Loucy (cell line): ENCODE data around the gene RRH.

ENCODE experiments used
- H2AFZ ChIP-seq: fragments of 200-600 bp; sonication (generic); 2 replicates; pipeline ENCODE4 v1.6.0; 2016; ENCODE audit warnings: antibody characterized with exemption, mild to moderate bottlenecking, low read length, moderate library complexity
- H3F3A ChIP-seq: fragments of 200-600 bp; 2 replicates; pipeline ENCODE4 v1.6.0; 2016; ENCODE audit warnings: antibody characterized with exemption, low read depth, mild to moderate bottlenecking
- H3K27me3 ChIP-seq: fragments of 200-600 bp; sonication (generic); 2 replicates; pipeline ENCODE4 v1.6.1; 2014; ENCODE audit warnings: low read length, mild to moderate bottlenecking; ENCODE audit not compliant: insufficient read depth, poor library complexity, severe bottlenecking
- H3K36me3 ChIP-seq: fragments of 200-600 bp; sonication (generic); 2 replicates; pipeline ENCODE4 v1.6.1; 2016; ENCODE audit warnings: low read length; ENCODE audit not compliant: insufficient read depth
- H3K4me1 ChIP-seq: fragments of 200-600 bp; sonication (generic); 2 replicates; pipeline ENCODE4 v1.5.1; 2014; ENCODE audit warnings: low read length, mild to moderate bottlenecking; ENCODE audit not compliant: insufficient read depth, poor library complexity, severe bottlenecking
- H3K4me2 ChIP-seq: fragments of 200-600 bp; sonication (generic); 2 replicates; pipeline ENCODE4 v1.6.0; 2014; ENCODE audit warnings: antibody characterized with exemption, low read length, low read depth, mild to moderate bottlenecking; ENCODE audit not compliant: poor library complexity, severe bottlenecking
- H3K4me3 ChIP-seq: fragments of 200-600 bp; sonication (generic); 2 replicates; pipeline ENCODE4 v1.5.1; 2014; ENCODE audit warnings: low read length, mild to moderate bottlenecking, mixed read lengths; ENCODE audit not compliant: poor library complexity, severe bottlenecking
- H3K79me2 ChIP-seq: fragments of 200-600 bp; sonication (generic); 2 replicates; pipeline ENCODE4 v1.6.1; 2014; ENCODE audit warnings: low read length; ENCODE audit not compliant: insufficient read depth
- H3K9ac ChIP-seq: fragments of 200-600 bp; sonication (generic); 2 replicates; pipeline ENCODE4 v1.6.0; 2014; ENCODE audit warnings: mild to moderate bottlenecking, low read depth, low read length, moderate library complexity; ENCODE audit not compliant: poor library complexity, severe bottlenecking
- H3K9me2 ChIP-seq: fragments of 200-600 bp; sonication (generic); replicated peaks from 2 replicates; pipeline ENCODE4 v1.6.1; 2016; ENCODE audit warnings: low read depth, low read length, mixed read lengths
- H3K9me3 ChIP-seq: fragments of 200-600 bp; sonication (generic); 2 replicates; pipeline ENCODE4 v1.6.1; 2014; ENCODE audit warnings: mild to moderate bottlenecking, antibody characterized with exemption, low read length, low read depth; ENCODE audit not compliant: insufficient read depth
- H4K20me1 ChIP-seq: fragments of 200-600 bp; sonication (generic); 2 replicates; pipeline ENCODE4 v1.6.0; 2014; ENCODE audit warnings: antibody characterized with exemption, low read length, mild to moderate bottlenecking; ENCODE audit not compliant: insufficient read depth, poor library complexity, severe bottlenecking
- EZH2phosphoT487 ChIP-seq: fragments of 200-600 bp; IDR thresholded peaks from 2 replicates; pipeline ENCODE4 v1.6.1; 2018; ENCODE audit warnings: antibody characterized with exemption, mild to moderate bottlenecking, moderate library complexity, borderline replicate concordance
- TF ChIP-seq, protein P1 (sequence below): fragments of 200-600 bp; sonication (generic); conservative IDR thresholded peaks from 2 replicates; pipeline ENCODE4 v1.5.1; 2014; ENCODE audit warnings: mild to moderate bottlenecking, antibody characterized with exemption, low read length

Gene RRH

GRCh38 chr4:109810552-109811387 lies 17.0 kb upstream of the RRH start:
- no peak overlapping the region for H3K4me3 ChIP-seq
- TF ChIP-seq EZH2phosphoT487, result no peak
- TF ChIP-seq, protein P1, sequence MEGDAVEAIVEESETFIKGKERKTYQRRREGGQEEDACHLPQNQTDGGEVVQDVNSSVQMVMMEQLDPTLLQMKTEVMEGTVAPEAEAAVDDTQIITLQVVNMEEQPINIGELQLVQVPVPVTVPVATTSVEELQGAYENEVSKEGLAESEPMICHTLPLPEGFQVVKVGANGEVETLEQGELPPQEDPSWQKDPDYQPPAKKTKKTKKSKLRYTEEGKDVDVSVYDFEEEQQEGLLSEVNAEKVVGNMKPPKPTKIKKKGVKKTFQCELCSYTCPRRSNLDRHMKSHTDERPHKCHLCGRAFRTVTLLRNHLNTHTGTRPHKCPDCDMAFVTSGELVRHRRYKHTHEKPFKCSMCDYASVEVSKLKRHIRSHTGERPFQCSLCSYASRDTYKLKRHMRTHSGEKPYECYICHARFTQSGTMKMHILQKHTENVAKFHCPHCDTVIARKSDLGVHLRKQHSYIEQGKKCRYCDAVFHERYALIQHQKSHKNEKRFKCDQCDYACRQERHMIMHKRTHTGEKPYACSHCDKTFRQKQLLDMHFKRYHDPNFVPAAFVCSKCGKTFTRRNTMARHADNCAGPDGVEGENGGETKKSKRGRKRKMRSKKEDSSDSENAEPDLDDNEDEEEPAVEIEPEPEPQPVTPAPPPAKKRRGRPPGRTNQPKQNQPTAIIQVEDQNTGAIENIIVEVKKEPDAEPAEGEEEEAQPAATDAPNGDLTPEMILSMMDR, result no peak
- no peaks in the 10 kb centered on the region for H3K27me3 ChIP-seq
- peaks cover 5% of the 10 kb centered on the region for H3K4me1 ChIP-seq
- no peak overlapping the region for H2AFZ ChIP-seq
- H3K9me3 ChIP-seq, result no peaks in the 10 kb centered on the region
- no peaks in the 10 kb centered on the region for H3K36me3 ChIP-seq
- H3K79me2 ChIP-seq, result peaks cover 3% of the 10 kb centered on the region
- no peaks in the 10 kb centered on the region for H3K9me2 ChIP-seq
- H3K9ac ChIP-seq, result no peak overlapping the region
- H3F3A ChIP-seq, result no peaks in the 10 kb centered on the region
- H3K4me2 ChIP-seq, result no peak overlapping the region
- no peaks in the 10 kb centered on the region for H4K20me1 ChIP-seq

GRCh38 chr4:109811707-109812106 lies 16.1 kb upstream of the RRH start:
- H3K36me3 ChIP-seq, result no peaks in the 10 kb centered on the region
- H3K4me3 ChIP-seq, result no peak overlapping the region
- TF ChIP-seq EZH2phosphoT487, result no peak
- TF ChIP-seq, protein P1, result no peak
- no peaks in the 10 kb centered on the region for H3K9me2 ChIP-seq
- no peak overlapping the region for H3K9ac ChIP-seq
- H3K4me1 ChIP-seq, result peaks cover 11% of the 10 kb centered on the region
- H3F3A ChIP-seq, result no peaks in the 10 kb centered on the region
- H2AFZ ChIP-seq, result no peak overlapping the region
- H4K20me1 ChIP-seq, result peaks cover 5% of the 10 kb centered on the region
- no peaks in the 10 kb centered on the region for H3K27me3 ChIP-seq
- H3K9me3 ChIP-seq, result no peaks in the 10 kb centered on the region
- H3K4me2 ChIP-seq, result no peak overlapping the region
- H3K79me2 ChIP-seq, result peaks cover 12% of the 10 kb centered on the region

GRCh38 chr4:109815151-109816081 lies 12.4 kb upstream of the RRH start, which contains the start of gene GAR1:
GAR1 (plus strand) TSS chr4:109815762; CDS start chr4:109816165, 403 bp downstream.
- Histone ChIP-seq H3K27me3 (no peaks in the 10 kb centered on the region), H3K4me3 (peak within 1 kb of the TSS; percentile 95), H3F3A (no peaks in the 10 kb centered on the region), H2AFZ (peak within 1 kb of the TSS; percentile 96), H3K79me2 (peaks cover 49% of the 10 kb centered on the region), H3K9me3 (no peaks in the 10 kb centered on the region), H3K4me1 (peaks cover 36% of the 10 kb centered on the region), H3K9ac (peak within 1 kb of the TSS; percentile 88), H3K36me3 (peaks cover 11% of the 10 kb centered on the region), H4K20me1 (peaks cover 34% of the 10 kb centered on the region), H3K4me2 (peak within 1 kb of the TSS; percentile 80), H3K9me2 (no peaks in the 10 kb centered on the region)
- no peak for TF ChIP-seq EZH2phosphoT487
- TF ChIP-seq, protein P1, result no peak
